Endometrium (tissue), 2 donors: ENCODE data around the gene DNAJC15.
"Not testable (repeated sequence)": the region's sequence is repeated elsewhere in the genome, so short reads cannot be mapped to it uniquely, and the experiment has no call there.

ENCODE experiments used
- FAIRE-seq: peaks from 2 replicates; lab custom pipeline; 2012; peaks lifted over from hg19 to GRCh38; lab: Jason Lieb, UNC
- donor health status: control.
- donor health status: control.

DNAJC15 gene

GRCh38 chr13:43045302-43045773 is 22.0 kb downstream of the DNAJC15 start:
- not testable (repeated sequence) for FAIRE-seq

GRCh38 chr13:43046259-43046658 is 22.9 kb downstream of the DNAJC15 start:
- no peak for FAIRE-seq

- peak; percentile 33 for FAIRE-seq
Observed at GRCh38 chr13:43054803-43055802, 31.7 kb downstream of the DNAJC15 start.

- FAIRE-seq: no peak
Observed at GRCh38 chr13:43057653-43058317, 34.4 kb downstream of the DNAJC15 start.

GRCh38 chr13:43058318-43058674 is 34.9 kb downstream of the DNAJC15 start:
- FAIRE-seq: no peak

- no peak for FAIRE-seq
Observed at GRCh38 chr13:43058831-43059230, 35.4 kb downstream of the DNAJC15 start.

GRCh38 chr13:43059779-43060178 is 36.4 kb downstream of the DNAJC15 start:
- not testable (repeated sequence) for FAIRE-seq

- not testable (repeated sequence) for FAIRE-seq
Observed at GRCh38 chr13:43060806-43061205, 37.4 kb downstream of the DNAJC15 start.

GRCh38 chr13:43061496-43062280 is 38.3 kb downstream of the DNAJC15 start:
- no peak for FAIRE-seq

- FAIRE-seq: no peak
Observed at GRCh38 chr13:43071824-43072223, 48.4 kb downstream of the DNAJC15 start.

- FAIRE-seq: no peak
Observed at GRCh38 chr13:43072394-43072793, 49.0 kb downstream of the DNAJC15 start.

GRCh38 chr13:43074824-43075510 is 51.6 kb downstream of the DNAJC15 start:
- FAIRE-seq: no peak

GRCh38 chr13:43075511-43075902 is 52.1 kb downstream of the DNAJC15 start:
- FAIRE-seq: not testable (repeated sequence)

- FAIRE-seq: no peak
Observed at GRCh38 chr13:43077046-43077445, 53.7 kb downstream of the DNAJC15 start.

- FAIRE-seq: no peak
Observed at GRCh38 chr13:43077461-43077860, 54.1 kb downstream of the DNAJC15 start.

- no peak for FAIRE-seq
Observed at GRCh38 chr13:43077906-43078305, 54.5 kb downstream of the DNAJC15 start.

GRCh38 chr13:43078399-43078798 is 55.0 kb downstream of the DNAJC15 start:
- FAIRE-seq: no peak

- peak; percentile 54 for FAIRE-seq
Observed at GRCh38 chr13:43079392-43079931, 56.1 kb downstream of the DNAJC15 start.

GRCh38 chr13:43080199-43080598 is 56.8 kb downstream of the DNAJC15 start:
- FAIRE-seq: no peak

- no peak for FAIRE-seq
Observed at GRCh38 chr13:43081866-43082265, 58.5 kb downstream of the DNAJC15 start.

- FAIRE-seq: no peak
Observed at GRCh38 chr13:43083750-43084149, 60.4 kb downstream of the DNAJC15 start.
